Vagina (tissue), 2 donors: ENCODE measurements around the gene ABR.

Experiments used
- POLR2A ChIP-seq, 2 donors: fragments of 450-650 bp; IDR thresholded peaks; one replicate each; pipeline ENCODE4 v1.6.1; 2017; ENCODE audit warnings: antibody characterized with exemption in 2 of 2, mild to moderate bottlenecking in 2 of 2, moderate library complexity in 2 of 2
- POLR2AphosphoS5 ChIP-seq, 2 donors: sonication (generic); formaldehyde crosslinking; IDR thresholded peaks; one replicate each; pipeline ENCODE4 v1.9.0; 2017; ENCODE audit warnings: antibody characterized with exemption in 2 of 2, mild to moderate bottlenecking in 2 of 2, low read depth in 1 of 2; ENCODE audit not compliant: insufficient read depth in 1 of 2
- TF ChIP-seq, protein P1 (sequence below), 3 experiments: fragments of 450-650 bp in 2 of 3; fragments of 200-600 bp in 1 of 3; sonication (generic) in 1 of 3; IDR thresholded peaks; one replicate each; pipeline ENCODE4 v1.5.1; 2017 to 2019; ENCODE audit warnings: antibody characterized with exemption in 3 of 3, mild to moderate bottlenecking in 2 of 3, moderate library complexity in 2 of 3

DNA sequence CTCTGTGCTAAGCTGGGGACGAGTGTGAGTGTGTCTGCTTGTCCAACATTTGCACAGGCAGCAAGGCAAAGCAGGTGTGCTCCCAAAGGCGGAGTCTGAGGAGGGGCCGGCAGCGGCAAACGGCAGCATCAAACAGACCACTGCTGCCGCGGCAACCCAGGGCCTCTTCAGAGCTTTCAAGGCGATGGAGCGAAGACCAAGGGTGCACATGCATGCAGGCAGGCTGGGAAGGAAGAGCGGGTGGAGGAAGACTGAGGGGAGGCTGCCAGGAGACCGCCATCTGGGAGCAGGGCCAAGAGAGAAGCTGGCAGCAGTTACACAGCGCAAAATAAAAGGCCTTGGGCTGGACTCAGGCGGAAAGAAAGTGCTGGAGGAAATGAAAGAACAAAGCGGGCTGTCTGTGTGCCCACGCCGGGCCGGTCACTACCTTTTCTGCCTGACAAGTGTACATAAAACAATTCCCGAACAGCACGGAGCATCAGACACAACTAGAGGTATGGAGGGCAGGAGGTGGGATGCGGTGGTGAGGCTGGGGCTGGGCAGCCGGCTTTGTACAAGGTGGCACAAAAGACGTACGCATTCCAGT lies 174.3 kb downstream of the ABR start:
- TF ChIP-seq, protein P1, sequence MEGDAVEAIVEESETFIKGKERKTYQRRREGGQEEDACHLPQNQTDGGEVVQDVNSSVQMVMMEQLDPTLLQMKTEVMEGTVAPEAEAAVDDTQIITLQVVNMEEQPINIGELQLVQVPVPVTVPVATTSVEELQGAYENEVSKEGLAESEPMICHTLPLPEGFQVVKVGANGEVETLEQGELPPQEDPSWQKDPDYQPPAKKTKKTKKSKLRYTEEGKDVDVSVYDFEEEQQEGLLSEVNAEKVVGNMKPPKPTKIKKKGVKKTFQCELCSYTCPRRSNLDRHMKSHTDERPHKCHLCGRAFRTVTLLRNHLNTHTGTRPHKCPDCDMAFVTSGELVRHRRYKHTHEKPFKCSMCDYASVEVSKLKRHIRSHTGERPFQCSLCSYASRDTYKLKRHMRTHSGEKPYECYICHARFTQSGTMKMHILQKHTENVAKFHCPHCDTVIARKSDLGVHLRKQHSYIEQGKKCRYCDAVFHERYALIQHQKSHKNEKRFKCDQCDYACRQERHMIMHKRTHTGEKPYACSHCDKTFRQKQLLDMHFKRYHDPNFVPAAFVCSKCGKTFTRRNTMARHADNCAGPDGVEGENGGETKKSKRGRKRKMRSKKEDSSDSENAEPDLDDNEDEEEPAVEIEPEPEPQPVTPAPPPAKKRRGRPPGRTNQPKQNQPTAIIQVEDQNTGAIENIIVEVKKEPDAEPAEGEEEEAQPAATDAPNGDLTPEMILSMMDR (IDR thresholded peaks at IDR 0.05) = no peak
- no peak for TF ChIP-seq POLR2A (IDR thresholded peaks at IDR 0.05)
- TF ChIP-seq POLR2AphosphoS5 (IDR thresholded peaks at IDR 0.05; ENCODE audit: insufficient read depth in 1 of 2, low read depth in 1 of 2) = peak in 1 of 2 donors; percentile 21
